Neural progenitor cell (in vitro differentiated cells): Measurements from ENCODE around the gene GTPBP6.

Experiments
- EZH2 ChIP-seq: fragments of 200-600 bp; sonication (generic); IDR thresholded peaks from 2 replicates; pipeline ENCODE4 v1.6.1; 2017; ENCODE audit warnings: antibody characterized with exemption, mild to moderate bottlenecking, moderate library complexity
- EZH2phosphoT487 ChIP-seq: fragments of 200-600 bp; sonication (generic); IDR thresholded peaks from 2 replicates; pipeline ENCODE4 v1.6.1; 2017; ENCODE audit warnings: antibody characterized with exemption
- TF ChIP-seq, protein P1 (sequence below): fragments of 200-600 bp; sonication (generic); IDR thresholded peaks from 2 replicates; pipeline ENCODE4 v1.5.1; 2017; ENCODE audit warnings: antibody characterized with exemption, mild to moderate bottlenecking

GRCh38 chrX:350534-351323 is 32.1 kb upstream of the GTPBP6 start:
- TF ChIP-seq, protein P1, sequence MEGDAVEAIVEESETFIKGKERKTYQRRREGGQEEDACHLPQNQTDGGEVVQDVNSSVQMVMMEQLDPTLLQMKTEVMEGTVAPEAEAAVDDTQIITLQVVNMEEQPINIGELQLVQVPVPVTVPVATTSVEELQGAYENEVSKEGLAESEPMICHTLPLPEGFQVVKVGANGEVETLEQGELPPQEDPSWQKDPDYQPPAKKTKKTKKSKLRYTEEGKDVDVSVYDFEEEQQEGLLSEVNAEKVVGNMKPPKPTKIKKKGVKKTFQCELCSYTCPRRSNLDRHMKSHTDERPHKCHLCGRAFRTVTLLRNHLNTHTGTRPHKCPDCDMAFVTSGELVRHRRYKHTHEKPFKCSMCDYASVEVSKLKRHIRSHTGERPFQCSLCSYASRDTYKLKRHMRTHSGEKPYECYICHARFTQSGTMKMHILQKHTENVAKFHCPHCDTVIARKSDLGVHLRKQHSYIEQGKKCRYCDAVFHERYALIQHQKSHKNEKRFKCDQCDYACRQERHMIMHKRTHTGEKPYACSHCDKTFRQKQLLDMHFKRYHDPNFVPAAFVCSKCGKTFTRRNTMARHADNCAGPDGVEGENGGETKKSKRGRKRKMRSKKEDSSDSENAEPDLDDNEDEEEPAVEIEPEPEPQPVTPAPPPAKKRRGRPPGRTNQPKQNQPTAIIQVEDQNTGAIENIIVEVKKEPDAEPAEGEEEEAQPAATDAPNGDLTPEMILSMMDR, result no peak
- no peak for TF ChIP-seq EZH2
- no peak for TF ChIP-seq EZH2phosphoT487
